HL-60/S4 treated with retinoic acid at 250 ng/mL for 4 days and 3 days (cell line): Measurements from ENCODE around the gene CLMN.
"Not testable (repeated sequence)": the region's sequence is repeated elsewhere in the genome, so short reads cannot be mapped to it uniquely, and the experiment has no call there.

Source experiments
- in situ Hi-C: fragments of 300-500 bp; cut with MboI; formaldehyde crosslinking; loops from 2 replicates; pipeline ENCODE4 v1.7.0; 2022; ENCODE audit warnings: low sequenced_read_pairs

The CLMN gene

GRCh38 chr14:95290021-95290420 is 29.7 kb downstream of the CLMN start:
- in situ Hi-C loops, result no loop called here

- in situ Hi-C loops, result no loop called here
Observed at GRCh38 chr14:95289323-95290010, 30.2 kb downstream of the CLMN start.

- in situ Hi-C loops, result no loop called here
Observed at GRCh38 chr14:95288672-95289322, 30.9 kb downstream of the CLMN start.

GRCh38 chr14:95287176-95287754 is 32.4 kb downstream of the CLMN start:
- in situ Hi-C loops, result no loop called here

- in situ Hi-C loops, result no loop called here
Observed at GRCh38 chr14:95286645-95287044, 33.1 kb downstream of the CLMN start.

GRCh38 chr14:95285566-95285965 is 34.1 kb downstream of the CLMN start:
- in situ Hi-C loops, result no loop called here

GRCh38 chr14:95283802-95284201 is 35.9 kb downstream of the CLMN start:
- in situ Hi-C loops, result not testable (repeated sequence)

GRCh38 chr14:95282986-95283380 is 36.7 kb downstream of the CLMN start:
- in situ Hi-C loops, result not testable (repeated sequence)

- in situ Hi-C loops, result no loop called here
Observed at GRCh38 chr14:95282354-95282985, 37.2 kb downstream of the CLMN start.

GRCh38 chr14:95281560-95282176 is 38.0 kb downstream of the CLMN start:
- in situ Hi-C loops, result no loop called here

GRCh38 chr14:95275494-95275893 is 44.2 kb downstream of the CLMN start:
- in situ Hi-C loops, result no loop called here

GRCh38 chr14:95274874-95275273 is 44.8 kb downstream of the CLMN start:
- in situ Hi-C loops, result no loop called here

- in situ Hi-C loops, result no loop called here
Observed at GRCh38 chr14:95274279-95274678, 45.4 kb downstream of the CLMN start.

- in situ Hi-C loops, result no loop called here
Observed at GRCh38 chr14:95273001-95273978, 46.4 kb downstream of the CLMN start.

GRCh38 chr14:95272057-95272456 is 47.7 kb downstream of the CLMN start:
- in situ Hi-C loops, result no loop called here

- in situ Hi-C loops, result no loop called here
Observed at GRCh38 chr14:95270203-95270602, 49.5 kb downstream of the CLMN start.

GRCh38 chr14:95269493-95269892 is 50.2 kb downstream of the CLMN start:
- in situ Hi-C loops, result no loop called here

- in situ Hi-C loops, result no loop called here
Observed at GRCh38 chr14:95268350-95268749, 51.4 kb downstream of the CLMN start.

- in situ Hi-C loops, result no loop called here
Observed at GRCh38 chr14:95267306-95267705, 52.4 kb downstream of the CLMN start.
